Stimulated activated CD4-positive, alpha-beta T cell treated with anti-CD3 and anti-CD28 coated beads, Interleukin-12 subunit alpha, Interleukin-12 subunit beta, amount 100 ng/mL, for 4 hours (primary cell): ENCODE measurements around the gene ZSWIM4.
A peak's percentile ranks its signal among the peaks of the same experiment; 100 is the strongest.
"Not testable (repeated sequence)": the region's sequence is repeated elsewhere in the genome, so short reads cannot be mapped to it uniquely, and the experiment has no call there.

ENCODE experiments used
- DNase-seq: peaks from one replicate; pipeline ENCODE4 v3.0.0-alpha.2; 2020

Gene ZSWIM4

DNA sequence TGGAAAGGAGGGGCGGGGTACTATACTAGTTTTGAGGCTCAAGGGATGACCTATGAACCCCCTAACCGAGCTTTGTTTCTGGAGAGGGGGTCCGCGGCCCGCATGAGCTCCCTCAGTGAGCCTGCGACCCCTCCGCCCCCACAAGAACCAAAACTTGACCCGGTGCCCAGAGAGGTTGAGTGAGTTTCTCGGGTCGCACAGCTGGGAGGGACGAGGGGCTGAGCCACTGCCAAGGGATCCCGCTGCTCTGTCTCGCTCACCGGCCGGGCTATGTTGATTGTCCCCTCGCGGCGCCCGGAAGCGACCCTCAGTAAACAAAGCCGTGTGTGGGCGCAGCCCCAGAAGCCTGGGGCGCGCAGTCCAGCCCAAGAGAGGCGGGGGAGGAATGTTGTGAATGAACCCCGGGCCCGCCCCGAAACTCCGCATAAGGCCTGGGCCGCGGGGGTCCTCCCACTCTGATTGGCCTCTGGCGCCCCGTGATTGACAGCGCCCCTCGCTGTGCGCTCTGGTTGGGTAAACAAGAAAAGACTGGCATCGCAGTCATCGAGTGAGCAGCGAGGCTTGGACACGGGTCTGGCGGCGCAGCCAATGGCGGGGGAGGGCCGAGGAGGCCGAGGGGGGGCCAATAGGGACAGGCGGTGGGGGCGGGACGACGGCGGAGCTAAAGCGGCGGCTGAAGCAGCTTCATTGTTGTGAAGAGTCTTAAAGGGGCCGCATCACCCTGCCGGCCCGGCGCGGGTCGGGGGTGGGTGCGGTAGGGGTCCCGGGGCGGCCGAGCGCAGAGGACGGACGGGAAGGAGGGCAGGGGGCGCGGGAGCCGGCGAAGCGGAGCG is at the start of gene ZSWIM4:
Gene ZSWIM4 (plus strand): TSS at position 687 of the 833 bp plus-strand sequence. CDS start 206 bp downstream, outside the sequence.
- peak; percentile 91 for DNase-seq

DNA sequence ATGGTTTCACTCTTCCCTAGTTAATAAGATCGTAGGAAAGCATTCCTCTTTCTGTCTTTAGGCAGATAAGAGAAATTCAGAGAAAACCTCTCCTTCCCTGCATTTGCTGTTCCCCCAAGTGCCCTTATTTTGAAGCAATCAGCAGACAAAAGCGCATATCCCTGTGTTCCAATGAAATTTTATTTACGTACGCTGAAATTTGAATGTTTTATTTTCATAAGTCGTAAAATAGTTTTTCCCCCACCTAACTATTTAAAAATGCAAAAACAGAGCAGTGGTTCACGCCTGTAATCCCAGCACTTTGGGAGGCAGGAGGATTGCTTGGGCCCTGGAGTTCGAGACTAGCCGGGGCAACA is 48.2 kb upstream of the ZSWIM4 start:
- no peak for DNase-seq

DNA sequence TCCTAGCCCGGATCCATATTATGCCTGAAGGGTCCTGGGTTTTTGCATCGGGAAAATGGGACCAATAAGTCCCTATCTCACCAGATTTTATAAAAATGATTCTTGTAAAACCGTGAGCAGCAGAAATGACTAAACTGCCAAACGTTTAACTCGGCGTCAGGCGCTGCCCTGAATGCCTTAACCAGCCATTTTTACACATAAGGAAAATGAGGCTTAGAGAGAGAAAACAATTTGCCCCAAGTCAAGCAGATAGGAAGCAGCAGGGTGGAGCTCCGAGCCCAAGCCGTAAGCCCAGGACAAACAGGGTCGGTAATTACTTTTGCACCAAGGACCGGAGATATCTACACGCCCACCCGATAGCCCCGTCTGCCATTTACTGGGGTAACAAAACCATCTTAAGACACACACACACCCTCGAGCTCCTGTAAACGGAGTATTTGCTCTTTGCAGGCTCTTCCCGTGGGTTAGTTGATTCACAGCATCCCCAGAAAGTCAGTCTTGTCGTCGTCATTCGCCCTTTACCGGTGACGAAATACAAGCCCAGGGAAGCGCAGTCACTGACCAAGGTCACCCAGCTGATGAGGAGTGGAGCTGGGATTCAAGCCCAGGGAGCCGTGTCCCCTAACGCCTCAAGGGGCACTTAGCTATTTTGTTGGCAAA is 46.9 kb upstream of the ZSWIM4 start:
- DNase-seq, result no peak

DNA sequence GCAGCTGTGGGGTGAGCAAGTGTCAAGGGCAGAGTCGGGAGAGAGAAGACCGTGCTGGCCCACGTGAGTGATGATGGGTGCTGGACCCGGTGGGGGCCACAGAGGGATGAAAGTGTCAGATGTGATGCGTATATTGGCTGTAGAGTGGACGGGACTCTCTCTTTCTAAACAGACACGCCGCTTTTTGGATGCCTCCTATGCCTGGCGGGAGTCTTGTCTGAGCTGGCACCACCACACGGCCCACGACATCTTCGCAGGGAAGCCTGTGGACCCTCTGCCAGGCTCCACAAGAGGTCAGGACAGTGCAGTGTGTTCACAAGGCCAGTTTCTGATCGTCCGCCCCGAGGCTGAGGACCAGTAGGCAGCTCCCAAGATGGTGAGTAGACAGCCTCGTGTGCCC is 43.8 kb upstream of the ZSWIM4 start:
- DNase-seq, result no peak

DNA sequence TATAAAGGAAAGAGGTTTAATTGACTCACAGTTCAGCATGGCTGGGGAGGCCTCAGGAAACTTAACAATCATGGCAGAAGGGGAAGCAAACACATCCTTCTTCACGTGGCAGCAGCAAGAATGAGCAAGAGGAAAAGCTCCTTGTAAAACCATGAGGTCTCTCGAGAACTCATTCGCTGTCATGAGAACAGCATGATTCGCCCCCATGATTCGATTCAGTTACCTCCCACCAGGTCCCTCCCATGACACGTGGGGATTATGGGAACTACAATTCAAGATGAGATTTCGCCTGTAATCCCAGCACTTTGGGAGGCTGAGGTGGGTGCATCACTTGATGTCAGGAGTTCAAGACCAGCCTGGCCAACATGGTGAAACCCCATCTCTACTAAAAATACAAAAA is 41.6 kb upstream of the ZSWIM4 start:
- DNase-seq, result not testable (repeated sequence)

DNA sequence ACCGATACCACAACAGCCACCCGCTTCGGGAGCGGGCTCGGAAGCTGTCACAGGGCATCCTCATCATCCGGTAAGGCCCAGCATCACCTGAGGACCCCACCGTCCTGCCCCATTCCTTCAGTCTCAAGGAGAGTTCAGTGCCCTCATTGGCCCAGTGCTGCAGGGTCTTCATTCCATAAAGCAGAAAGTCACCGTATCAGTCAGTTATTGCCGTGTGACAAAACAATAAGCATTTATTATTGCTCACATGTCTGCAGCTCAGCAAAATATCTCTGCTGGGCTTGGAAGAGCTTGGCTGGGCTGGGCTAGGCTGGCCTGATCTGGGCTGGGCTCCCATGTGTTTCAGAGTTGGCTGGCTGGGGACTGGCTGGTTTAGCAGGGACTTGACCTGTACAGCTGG is 39.0 kb upstream of the ZSWIM4 start:
- no peak for DNase-seq

DNA sequence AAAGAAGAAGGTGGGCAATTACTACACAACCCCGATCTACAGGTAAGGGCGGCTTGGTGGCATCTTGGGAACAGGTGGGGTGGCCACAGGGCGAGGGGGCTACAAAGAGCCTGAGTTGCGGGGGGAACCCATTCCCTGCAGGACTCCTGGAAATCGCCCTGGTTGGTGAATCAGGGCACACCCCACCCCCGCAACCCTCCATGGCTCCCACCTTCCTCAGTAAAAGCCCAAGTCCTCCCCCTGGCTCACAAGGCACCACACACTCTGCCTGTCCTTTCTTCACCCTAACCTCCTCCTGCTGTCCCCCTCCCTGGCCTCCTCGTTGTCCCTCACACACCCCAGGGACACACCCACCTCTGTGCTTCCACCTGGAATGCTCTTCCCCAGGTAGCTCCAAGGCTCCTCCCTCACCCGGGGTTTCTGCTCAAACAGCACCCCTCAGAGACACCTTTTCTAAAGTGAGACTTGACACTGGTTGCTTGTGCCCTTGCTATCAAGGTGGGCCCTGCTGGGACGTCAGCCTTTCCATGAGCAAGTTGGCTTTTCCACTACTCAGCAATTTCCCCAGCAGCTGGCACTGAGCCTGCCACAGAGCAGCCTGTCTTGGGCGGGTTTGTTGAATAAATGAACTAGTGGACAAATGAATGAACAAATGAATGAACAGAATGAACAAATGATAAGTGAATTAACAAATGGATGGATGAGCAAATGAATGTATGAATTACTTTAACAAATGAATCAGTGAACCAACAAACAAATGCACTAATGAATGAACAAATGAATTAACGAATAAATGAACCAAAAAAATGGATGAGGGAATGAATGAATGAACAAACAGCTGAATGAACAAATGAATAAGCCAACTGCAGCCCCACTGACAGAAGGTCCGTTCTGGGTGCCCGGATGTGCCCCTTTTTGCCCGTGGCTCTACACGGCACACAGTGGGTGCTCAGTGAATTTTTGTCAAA is 37.2 kb upstream of the ZSWIM4 start:
- DNase-seq, result no peak

DNA sequence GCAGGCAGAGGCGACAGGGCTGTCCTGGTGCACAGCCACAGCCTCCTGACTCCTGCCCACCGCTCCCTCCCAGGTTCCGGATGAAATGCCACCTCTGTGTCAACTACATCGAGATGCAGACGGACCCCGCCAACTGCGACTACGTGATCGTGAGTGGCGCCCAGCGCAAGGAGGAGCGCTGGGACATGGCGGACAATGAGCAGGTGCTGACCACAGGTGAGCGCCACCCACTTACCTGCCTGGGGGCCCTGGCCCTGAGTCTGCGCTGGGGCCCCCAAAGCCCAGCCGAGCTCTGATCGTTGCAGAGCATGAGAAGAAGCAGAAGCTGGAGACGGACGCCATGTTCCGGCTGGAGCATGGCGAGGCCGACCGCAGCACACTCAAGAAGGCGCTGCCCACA is 36.4 kb upstream of the ZSWIM4 start:
- DNase-seq, result no peak

DNA sequence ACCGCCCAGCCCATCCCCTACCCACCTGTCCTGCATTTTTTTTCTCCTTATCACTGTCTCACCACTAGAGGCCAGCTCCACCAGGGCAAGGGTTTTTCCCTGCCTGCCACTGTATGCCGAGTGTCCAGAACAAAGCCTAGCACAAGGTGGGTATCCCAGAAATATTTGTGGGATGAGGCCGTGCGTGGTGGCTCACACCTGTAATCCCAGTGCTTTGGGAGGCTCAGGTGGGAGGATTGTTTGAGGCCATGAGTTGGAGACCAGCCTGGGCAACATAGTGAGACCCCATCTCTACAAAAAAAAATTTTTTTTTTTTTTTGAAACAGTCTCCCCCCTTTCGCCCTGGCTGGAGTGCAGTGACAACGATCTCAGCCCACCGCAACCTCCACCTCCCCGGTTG is 33.8 kb upstream of the ZSWIM4 start:
- DNase-seq, result no peak

DNA sequence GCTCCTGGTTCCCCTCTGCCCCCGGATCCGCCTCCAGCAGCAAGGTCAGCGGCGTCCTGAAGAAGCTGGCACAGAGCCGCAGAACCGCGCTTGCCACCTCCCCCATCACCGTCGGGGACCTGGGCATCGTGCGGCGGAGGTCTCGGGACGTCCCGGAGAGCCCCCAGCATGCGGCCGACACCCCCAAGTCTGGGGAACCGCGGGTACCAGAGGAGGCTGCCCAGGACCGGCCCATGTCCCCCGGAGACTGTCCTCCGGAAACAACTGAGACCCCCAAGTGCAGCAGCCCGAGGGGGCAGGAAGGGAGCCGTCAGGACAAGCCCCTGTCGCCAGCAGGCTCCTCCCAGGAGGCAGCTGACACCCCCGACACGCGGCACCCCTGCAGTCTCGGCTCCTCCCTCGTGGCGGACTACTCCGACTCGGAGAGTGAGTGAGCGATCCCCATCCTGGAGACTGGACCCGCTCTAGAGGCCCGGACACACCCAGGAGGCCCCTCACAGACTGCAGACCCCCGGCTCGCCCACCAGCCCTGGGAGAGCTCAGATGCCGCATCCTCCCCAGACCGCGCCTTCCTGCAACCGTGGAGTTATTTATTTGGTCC is 32.5 kb upstream of the ZSWIM4 start:
- DNase-seq, result no peak

DNA sequence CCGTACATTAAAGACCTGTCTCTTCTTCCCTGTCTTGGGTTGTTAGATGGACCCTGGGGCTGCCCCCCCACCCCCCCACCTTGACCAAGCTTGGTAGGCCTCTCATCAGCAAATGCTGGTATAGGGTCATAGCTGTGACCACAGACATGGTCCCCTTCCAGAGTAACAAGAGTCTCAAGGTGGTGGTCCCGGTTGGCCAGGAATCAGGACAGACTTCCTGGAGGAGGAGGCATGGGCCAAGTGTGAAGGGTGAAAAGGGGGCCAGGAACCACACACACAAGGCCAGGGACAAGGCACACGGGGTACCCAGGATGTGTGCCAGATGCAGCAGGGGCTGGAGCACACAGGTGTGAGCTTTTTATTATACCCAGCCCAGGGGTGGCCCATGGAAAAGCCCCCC is 32.0 kb upstream of the ZSWIM4 start:
- no peak for DNase-seq

DNA sequence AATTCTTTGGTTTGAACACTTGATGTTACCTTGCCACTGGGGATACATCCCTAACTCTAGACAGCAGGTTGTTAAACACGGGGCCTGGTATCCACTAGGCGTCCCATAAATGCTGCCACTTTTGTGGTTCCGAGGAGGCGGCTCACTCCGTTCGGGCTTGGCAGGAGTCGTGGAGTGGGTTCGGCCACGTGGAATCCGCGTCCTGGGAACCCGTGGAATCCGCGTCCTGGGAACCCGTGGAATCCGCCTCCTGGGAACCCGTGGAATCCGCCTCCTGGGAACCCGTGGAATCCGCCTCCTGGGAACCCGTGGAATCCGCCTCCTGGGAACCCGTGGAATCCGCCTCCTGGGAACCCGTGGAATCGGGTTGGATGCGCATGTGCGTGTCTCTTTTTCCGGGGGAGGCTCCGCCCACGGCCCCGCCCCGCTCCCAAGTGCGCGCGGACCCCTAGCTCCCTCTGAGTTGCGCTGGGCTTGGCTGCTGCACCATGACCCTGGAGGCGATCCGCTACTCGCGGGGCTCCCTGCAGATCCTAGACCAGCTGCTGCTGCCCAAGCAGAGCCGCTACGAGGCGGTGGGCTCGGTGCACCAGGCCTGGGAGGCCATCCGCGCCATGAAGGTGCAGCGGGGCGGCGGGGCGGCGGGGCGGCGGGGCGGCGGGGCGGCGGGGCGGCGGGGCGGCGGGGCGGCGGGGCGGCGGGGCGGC is 31.0 kb upstream of the ZSWIM4 start, which contains the start of gene MRI1:
Gene MRI1 (plus strand): TSS at position 422 of the 707 bp plus-strand sequence. CDS start 67 bp downstream, at position 489.
- peak; percentile 69 for DNase-seq

DNA sequence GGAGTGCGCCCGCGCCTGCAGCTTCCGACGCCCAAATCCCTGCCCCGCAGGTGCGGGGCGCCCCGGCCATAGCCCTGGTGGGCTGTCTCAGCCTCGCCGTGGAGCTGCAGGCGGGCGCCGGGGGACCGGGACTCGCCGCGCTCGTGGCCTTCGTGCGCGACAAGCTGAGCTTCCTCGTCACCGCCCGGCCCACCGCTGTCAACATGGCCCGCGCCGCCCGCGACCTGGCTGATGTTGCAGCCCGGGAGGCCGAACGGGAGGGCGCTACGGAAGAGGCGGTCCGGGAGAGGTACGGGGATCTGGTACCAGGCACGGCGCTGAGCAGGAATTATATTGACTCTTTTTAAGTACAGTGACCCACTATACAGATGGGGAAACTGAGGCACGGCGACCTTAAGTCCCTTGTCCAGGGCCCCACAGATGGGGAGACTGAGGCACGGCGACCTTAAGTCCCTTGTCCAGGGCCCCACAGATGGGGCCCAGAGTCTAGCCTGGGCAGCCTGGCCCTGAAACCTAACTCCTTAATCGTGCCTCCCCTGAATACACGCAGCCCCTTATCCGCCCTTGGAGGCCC is 30.3 kb upstream of the ZSWIM4 start:
- DNase-seq, result peak; percentile 34

DNA sequence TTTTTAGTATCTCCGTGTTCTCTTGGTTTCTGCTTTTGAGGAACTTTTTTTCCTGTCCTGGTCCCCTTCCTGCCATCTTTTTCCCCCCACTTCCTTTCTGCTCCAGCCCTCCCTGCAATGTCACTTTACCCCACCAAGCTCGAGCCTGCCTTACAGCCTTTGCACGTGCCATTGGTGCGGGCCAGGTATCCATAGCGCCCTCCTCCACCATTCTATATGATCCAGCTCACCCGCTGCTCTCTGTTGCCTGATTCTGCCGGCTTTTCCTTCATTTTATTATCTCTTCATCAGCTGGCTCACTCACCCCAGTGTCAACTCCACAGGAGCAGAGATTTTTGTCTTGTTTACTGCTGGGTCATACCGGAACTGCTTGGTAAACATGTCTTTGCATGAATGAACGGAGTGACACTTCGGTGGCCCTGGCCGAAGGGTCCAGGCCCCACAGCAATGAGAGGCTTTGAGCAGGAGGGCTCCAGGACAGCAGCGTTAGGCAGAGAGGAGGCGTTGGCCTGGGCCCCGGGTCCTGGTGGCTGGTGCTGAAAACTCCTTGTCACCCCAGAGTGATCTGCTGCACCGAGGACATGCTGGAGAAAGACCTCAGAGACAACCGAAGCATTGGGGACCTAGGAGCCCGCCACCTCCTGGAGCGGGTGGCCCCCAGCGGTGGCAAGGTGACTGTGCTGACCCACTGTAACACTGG is 29.7 kb upstream of the ZSWIM4 start:
- DNase-seq, result no peak

DNA sequence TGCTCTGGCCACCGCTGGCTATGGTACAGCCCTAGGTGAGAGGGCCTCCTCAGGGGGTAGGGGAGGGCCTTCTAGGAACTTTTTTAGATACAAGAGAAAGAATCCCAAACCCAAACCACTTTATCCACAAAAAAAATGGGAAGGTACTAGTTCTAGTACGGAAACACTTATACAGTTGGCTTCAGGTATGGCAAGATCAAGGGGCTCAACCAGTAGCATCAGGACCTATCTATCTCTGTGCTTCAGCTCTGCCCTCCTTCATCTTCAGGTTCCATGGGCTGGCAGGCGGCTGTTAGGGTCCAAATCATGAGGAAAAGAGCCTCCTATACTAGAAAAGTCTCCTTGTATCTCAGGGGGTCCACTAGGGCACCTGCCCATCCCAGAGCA is 29.2 kb upstream of the ZSWIM4 start:
- no peak for DNase-seq

DNA sequence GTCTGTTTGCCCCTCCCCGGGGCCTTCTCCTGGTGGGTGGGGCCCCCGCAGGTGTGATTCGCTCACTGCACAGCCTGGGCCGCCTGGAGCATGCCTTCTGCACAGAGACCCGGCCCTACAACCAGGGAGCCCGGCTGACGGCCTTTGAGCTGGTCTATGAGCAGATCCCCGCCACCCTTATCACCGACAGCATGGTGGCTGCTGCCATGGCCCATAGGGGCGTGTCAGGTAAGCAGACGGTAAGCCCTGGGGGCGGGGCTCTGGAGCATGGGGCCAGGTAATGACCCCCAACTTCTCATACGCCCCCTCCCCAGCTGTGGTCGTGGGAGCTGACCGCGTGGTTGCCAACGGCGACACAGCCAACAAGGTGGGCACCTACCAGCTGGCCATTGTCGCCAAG is 26.7 kb upstream of the ZSWIM4 start:
- no peak for DNase-seq

DNA sequence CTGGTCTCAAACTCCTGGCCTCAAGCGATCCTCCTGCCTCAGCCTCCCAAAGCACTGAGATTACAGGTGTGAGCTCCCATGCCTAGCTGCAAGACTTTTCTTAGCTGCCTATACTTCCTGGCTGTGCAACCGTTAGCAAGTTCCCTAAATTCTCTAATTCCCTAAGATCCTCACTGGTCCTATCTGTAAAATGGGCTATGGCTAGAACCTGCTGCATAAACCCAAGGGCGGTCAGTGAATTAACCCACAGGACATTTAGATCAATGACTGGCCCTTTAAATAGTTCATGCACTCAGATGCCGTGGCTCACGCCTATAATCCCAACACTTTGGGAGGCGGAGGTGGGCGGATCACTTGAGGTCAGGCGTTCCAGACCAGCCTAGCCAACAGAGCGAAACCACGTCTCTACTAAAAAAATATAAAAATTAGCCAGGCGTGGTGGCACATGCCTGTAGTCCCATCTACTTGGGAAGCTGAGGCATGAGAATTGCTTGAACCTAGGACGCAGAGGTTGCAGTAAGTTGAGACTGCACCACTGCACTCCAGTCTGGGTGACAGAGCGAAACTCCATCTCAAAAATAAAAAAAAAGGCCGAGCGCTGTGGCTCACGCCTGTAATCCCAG is 25.1 kb upstream of the ZSWIM4 start:
- DNase-seq, result no peak

DNA sequence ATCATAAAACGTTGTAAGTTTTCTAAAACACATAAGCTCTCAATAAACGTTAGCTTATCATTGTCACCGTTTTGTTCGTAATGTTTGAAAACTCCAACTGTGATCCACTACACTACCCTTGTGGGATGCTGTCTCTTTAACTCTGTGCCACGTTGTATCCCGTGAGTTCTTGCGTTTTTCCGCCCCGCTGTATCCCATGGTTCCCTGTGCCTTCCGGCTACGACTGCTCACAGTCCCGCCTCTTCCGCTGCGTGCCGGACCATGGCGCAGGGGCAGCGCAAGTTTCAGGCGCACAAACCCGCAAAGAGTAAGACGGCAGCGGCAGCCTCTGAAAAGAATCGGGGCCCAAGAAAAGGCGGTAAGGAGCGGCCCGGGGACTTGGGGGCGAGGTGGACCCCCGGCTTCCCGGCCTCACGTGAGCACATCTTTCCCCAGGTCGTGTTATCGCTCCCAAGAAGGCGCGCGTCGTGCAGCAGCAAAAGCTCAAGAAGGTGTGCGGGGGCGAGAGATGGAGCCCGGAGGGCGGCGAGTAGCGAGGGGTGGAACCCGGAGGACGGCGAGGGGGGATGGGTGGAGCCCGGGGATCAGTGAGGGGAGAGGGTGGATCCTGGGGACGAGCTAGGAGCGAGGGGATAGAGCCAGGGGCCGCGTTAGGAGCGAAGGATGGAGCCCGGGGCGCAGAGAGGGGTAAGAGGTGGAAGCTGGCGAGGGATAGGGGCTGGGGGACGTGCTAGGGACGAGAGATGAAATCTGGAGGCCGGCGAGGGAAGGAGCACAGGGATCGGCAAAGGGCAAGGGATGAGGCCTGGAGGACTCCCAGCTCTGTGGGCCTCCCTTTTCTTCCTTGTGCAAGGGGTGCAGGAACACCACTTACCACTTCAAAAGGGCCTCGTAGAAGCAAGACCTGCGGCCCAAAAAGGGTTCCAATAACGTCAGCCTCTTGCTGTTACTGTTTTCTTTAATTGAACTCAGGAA is 20.7 kb upstream of the ZSWIM4 start, which contains the start of gene C19orf53:
Gene C19orf53 (plus strand): TSS at position 240 of the 975 bp plus-strand sequence. CDS start 22 bp downstream, at position 262.
- DNase-seq, result peak; percentile 83

DNA sequence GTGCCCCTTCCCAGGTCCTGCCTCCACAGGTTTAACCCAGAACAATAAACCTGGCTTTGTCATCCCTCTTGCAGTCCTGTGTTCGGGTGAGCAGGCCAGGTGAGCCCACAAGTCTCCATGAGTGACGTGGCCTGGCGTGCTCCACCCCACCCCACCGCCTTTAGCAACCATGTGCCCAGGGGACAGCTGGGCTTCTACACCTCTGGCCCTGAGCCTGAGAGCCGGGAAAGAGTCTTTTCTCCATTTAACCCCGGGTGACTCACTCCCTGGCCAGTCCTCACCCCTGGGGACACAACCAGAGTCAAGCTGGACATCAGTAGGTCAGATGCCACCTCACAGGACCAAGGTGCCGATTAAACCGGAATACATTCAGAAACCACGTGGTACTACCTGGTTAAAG is 16.8 kb upstream of the ZSWIM4 start:
- DNase-seq, result no peak
